ENCODE results near the gene GRIK4. TPM values are rescaled to one million over a fixed set of nuclear protein-coding genes. Genes with fewer than 3 reads are reported as not detected.

Gene GRIK4
- total and polyA plus RNA-seq, 2 experiments from 2014 or later, result not detected

DNA sequence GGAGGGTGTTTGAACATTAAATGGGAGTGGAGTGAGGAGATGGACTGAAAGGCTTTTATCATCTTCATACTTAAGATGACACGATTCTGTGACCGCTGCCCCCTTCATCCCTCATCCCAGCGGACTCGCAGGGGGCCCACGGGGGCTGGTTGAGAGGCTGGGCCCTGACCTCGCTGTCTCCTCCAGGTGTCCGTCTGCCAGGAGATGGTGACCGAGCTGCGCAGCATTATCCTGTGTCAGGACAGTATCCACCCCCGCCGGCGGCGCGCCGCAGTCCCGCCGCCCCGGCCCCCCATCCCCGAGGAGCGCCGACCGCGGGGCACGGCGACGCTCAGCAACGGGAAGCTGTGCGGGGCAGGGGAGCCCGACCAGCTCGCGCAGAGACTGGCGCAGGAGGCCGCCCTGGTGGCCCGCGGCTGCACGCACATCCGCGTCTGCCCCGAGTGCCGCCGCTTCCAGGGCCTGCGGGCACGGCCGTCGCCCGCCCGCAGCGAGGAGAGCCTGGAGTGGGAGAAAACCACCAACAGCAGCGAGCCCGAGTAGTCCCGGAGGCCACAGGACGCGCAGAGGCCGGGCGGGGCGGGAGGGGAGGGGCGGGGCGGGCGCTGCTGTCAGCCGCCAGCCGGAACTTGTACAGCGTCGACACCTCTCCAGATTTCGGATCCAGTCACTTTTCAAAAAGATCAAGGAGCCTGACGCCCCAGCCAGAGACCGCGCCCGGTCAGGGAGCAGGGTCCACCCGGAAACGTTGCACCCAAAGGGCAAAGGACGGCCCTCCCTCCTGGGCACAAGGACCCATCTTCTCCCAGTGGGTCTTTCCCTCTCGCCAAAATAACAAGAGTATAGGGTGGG lies 474.4 kb downstream of the GRIK4 start:
- 9 to 11% methylated on average over 37 to 42 of the region's 72 CpGs for WGBS, 2 experiments (ENCODE audit: low coverage in 1 of 2, low lambda C conversion rate in 2 of 2, missing lambda C conversion rate in 2 of 2)
- Histone ChIP-seq H3K9me2 (ENCODE audit: insufficient read depth) (no peaks in the 10 kb centered on the region), H3K36me3 (ENCODE audit: low read depth) (no peaks in the 10 kb centered on the region), H3K27ac (no peak overlapping the region), H3K4me3 (peak overlapping the region; percentile 66), H3K9me3 (ENCODE audit: low read depth) (no peaks in the 10 kb centered on the region), H3K4me1 (ENCODE audit: insufficient read depth) (no peaks in the 10 kb centered on the region), H3K27me3 (replicated peaks; ENCODE audit: insufficient read depth) (peaks cover 33% of the 10 kb centered on the region), H3F3A (ENCODE audit: insufficient read depth) (no peaks in the 10 kb centered on the region), H4K20me1 (ENCODE audit: insufficient read depth) (no peaks in the 10 kb centered on the region), H2AFZ (peak overlapping the region; percentile 62), H3K9ac (no peak overlapping the region), H3K79me2 (ENCODE audit: insufficient read depth) (no peaks in the 10 kb centered on the region), H3K4me2 (ENCODE audit: unreplicated experiment) (peak overlapping the region; percentile 56)
- DNase-seq, result peak; percentile 78
- in situ Hi-C loops (cut with MboI), result no loop called here
- TF ChIP-seq EZH2 (IDR thresholded peaks at IDR 0.05; ENCODE audit: insufficient read depth, poor library complexity, severe bottlenecking), result no peak
- TF ChIP-seq EZH2phosphoT487 (IDR thresholded peaks at IDR 0.05; ENCODE audit: insufficient read depth, low read depth), result no peak

- peaks cover 35% of the 10 kb centered on the region for H3K27me3 ChIP-seq (replicated peaks; ENCODE audit: insufficient read depth)
- no peak overlapping the region for H3K9ac ChIP-seq
- H3K4me1 ChIP-seq (ENCODE audit: insufficient read depth), result no peaks in the 10 kb centered on the region
- no peaks in the 10 kb centered on the region for H3K36me3 ChIP-seq (ENCODE audit: low read depth)
- no peak for TF ChIP-seq EZH2phosphoT487 (IDR thresholded peaks at IDR 0.05; ENCODE audit: insufficient read depth, low read depth)
- TF ChIP-seq EZH2 (IDR thresholded peaks at IDR 0.05; ENCODE audit: insufficient read depth, poor library complexity, severe bottlenecking), result no peak
- H3K9me3 ChIP-seq (ENCODE audit: low read depth), result no peaks in the 10 kb centered on the region
- H2AFZ ChIP-seq, result no peak overlapping the region
- H3K4me3 ChIP-seq, result no peak overlapping the region
- H3F3A ChIP-seq (ENCODE audit: insufficient read depth), result no peaks in the 10 kb centered on the region
- in situ Hi-C loops (cut with MboI), result no loop called here
- H3K4me2 ChIP-seq (ENCODE audit: unreplicated experiment), result no peak overlapping the region
- WGBS, 2 experiments (ENCODE audit: low coverage in 1 of 2, low lambda C conversion rate in 2 of 2, missing lambda C conversion rate in 2 of 2), result 25 to 41% methylated on average over 1 of the region's 1 CpG
- H3K27ac ChIP-seq, result no peak overlapping the region
- no peak for DNase-seq
- no peaks in the 10 kb centered on the region for H3K79me2 ChIP-seq (ENCODE audit: insufficient read depth)
- H4K20me1 ChIP-seq (ENCODE audit: insufficient read depth), result no peaks in the 10 kb centered on the region
- no peaks in the 10 kb centered on the region for H3K9me2 ChIP-seq (ENCODE audit: insufficient read depth)
Observed at GRCh38 chr11:120988603-120989002, 477.1 kb downstream of the GRIK4 start.

DNA sequence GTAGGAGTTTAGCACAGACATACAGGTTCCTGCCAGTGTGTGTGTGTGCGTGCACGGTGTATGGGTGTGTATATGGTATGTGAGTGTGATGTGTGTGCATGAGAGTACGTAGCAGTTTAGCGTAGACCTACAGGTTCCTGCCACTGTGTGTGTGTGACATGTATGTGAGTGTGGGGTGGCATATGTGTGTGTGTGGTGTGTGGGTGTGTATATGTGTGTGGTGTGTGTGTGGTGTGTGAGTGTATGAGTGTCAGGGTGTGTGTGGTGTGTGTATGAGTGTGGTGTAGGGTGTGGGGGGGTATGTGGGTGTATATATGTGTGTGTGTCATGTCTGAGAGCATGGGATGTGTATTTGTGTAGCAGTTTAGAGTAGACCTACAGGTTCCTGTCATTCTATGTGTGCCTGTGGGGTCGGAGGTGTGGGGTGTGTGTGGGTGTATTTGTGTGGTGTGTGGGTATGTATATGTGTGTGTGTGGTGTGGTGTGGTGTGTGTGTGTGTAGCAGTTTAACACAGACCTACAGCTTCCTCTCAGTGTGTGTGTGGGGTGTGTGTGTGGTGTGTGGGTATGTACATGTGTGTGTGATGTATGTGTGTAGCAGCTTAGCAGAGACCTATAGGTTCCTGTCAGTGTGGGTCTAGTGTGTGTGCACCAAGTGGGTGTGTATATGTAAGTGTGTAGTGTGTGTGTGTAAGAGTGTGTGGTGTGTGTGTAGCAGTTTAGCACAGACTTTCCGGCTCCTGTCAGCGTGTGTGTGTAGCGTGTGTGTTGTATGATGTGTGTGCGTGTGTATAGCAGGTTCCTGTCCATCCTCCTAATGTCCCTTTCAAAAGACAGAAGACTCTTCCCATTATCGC lies 480.5 kb downstream of the GRIK4 start:
- 76 to 79% methylated on average over 10 of the region's 10 CpGs for WGBS, 2 experiments (ENCODE audit: low coverage in 1 of 2, low lambda C conversion rate in 2 of 2, missing lambda C conversion rate in 2 of 2)
- Histone ChIP-seq H3K9me2 (ENCODE audit: insufficient read depth) (no peaks in the 10 kb centered on the region), H3K4me3 (no peak overlapping the region), H3F3A (ENCODE audit: insufficient read depth) (no peaks in the 10 kb centered on the region), H3K9ac (no peak overlapping the region), H3K27me3 (replicated peaks; ENCODE audit: insufficient read depth) (peaks cover 49% of the 10 kb centered on the region), H4K20me1 (ENCODE audit: insufficient read depth) (no peaks in the 10 kb centered on the region), H3K27ac (no peak overlapping the region), H3K36me3 (ENCODE audit: low read depth) (no peaks in the 10 kb centered on the region), H3K79me2 (ENCODE audit: insufficient read depth) (no peaks in the 10 kb centered on the region), H3K9me3 (ENCODE audit: low read depth) (no peaks in the 10 kb centered on the region), H3K4me2 (ENCODE audit: unreplicated experiment) (no peak overlapping the region), H3K4me1 (ENCODE audit: insufficient read depth) (no peaks in the 10 kb centered on the region), H2AFZ (no peak overlapping the region)
- DNase-seq, result no peak
- TF ChIP-seq EZH2phosphoT487 (IDR thresholded peaks at IDR 0.05; ENCODE audit: insufficient read depth, low read depth), result no peak
- TF ChIP-seq EZH2 (IDR thresholded peaks at IDR 0.05; ENCODE audit: insufficient read depth, poor library complexity, severe bottlenecking), result no peak
- in situ Hi-C loops (cut with MboI), result no loop called here

GRCh38 chr11:120994091-120994859 lies 482.7 kb downstream of the GRIK4 start:
- Histone ChIP-seq H3K27me3 (replicated peaks; ENCODE audit: insufficient read depth) (peaks cover 38% of the 10 kb centered on the region), H3K27ac (no peak overlapping the region), H3F3A (ENCODE audit: insufficient read depth) (no peaks in the 10 kb centered on the region), H4K20me1 (ENCODE audit: insufficient read depth) (no peaks in the 10 kb centered on the region), H3K79me2 (ENCODE audit: insufficient read depth) (no peaks in the 10 kb centered on the region), H3K9me2 (ENCODE audit: insufficient read depth) (no peaks in the 10 kb centered on the region), H3K9ac (no peak overlapping the region), H2AFZ (no peak overlapping the region), H3K36me3 (ENCODE audit: low read depth) (no peaks in the 10 kb centered on the region), H3K4me2 (ENCODE audit: unreplicated experiment) (no peak overlapping the region), H3K4me1 (ENCODE audit: insufficient read depth) (no peaks in the 10 kb centered on the region), H3K4me3 (no peak overlapping the region), H3K9me3 (ENCODE audit: low read depth) (no peaks in the 10 kb centered on the region)
- TF ChIP-seq EZH2phosphoT487 (IDR thresholded peaks at IDR 0.05; ENCODE audit: insufficient read depth, low read depth), result no peak
- TF ChIP-seq EZH2 (IDR thresholded peaks at IDR 0.05; ENCODE audit: insufficient read depth, poor library complexity, severe bottlenecking), result no peak
- no peak for DNase-seq
- in situ Hi-C loops (cut with MboI), result no loop called here
- 25 to 38% methylated on average over 1 of the region's 1 CpG for WGBS, 2 experiments (ENCODE audit: low coverage in 1 of 2, low lambda C conversion rate in 2 of 2, missing lambda C conversion rate in 2 of 2)
